GM19025 (cell line): Measurements from ENCODE around the gene SLC16A12.
"Not testable (repeated sequence)": the region's sequence is repeated elsewhere in the genome, so short reads cannot be mapped to it uniquely, and the experiment has no call there.

Source experiments
- ATAC-seq: cut with Tn5 transposase; IDR thresholded peaks from one replicate; pipeline ENCODE4 v1.9.1; 2021; ENCODE audit warnings: mild to moderate bottlenecking, low read depth, moderate library complexity; ENCODE audit not compliant: unreplicated experiment

Gene SLC16A12

GRCh38 chr10:89475591-89475998 is 59.8 kb downstream of the SLC16A12 start:
- ATAC-seq: no peak

GRCh38 chr10:89475125-89475524 is 60.3 kb downstream of the SLC16A12 start:
- no peak for ATAC-seq

DNA sequence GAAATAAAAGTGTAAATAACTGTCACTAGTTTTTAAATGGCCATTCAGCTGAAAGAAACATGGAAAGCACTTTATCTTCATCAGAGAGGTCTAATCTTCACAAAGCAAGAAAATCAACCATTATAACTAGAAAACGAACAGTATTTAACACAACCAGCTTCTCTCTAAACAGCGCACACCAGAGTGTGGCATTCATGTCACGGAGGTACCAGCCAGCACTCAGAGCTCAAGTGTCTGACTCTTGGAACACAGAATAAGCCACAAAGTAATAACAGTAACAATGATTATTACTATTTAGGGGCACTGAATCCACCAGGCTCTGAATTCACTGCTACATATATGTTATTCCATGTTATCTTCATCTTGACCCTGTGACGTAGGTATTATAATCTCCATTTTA is 60.9 kb downstream of the SLC16A12 start:
- no peak for ATAC-seq

- no peak for ATAC-seq
Observed at GRCh38 chr10:89471110-89471809, 64.1 kb downstream of the SLC16A12 start.

DNA sequence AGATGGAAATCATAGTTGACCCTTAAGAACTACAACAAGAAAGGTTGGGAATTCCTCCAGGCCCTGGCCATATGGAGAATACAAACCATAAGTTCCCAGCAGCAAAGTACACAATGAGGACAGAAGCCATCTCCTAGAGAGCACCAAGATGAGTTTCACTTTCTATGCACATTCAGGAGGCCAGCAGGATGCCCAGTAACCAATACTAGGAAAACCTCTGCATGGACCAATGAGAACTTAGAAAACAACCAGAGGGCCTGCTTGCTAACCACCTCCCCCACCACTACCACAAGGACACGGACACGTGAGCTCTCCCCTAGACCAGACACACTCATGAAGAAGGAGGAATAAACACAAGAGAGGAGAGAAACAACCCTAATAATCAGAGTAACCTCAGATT is 64.8 kb downstream of the SLC16A12 start:
- ATAC-seq: no peak

GRCh38 chr10:89469517-89469916 is 65.9 kb downstream of the SLC16A12 start:
- no peak for ATAC-seq

GRCh38 chr10:89468191-89468965 is 67.0 kb downstream of the SLC16A12 start:
- no peak for ATAC-seq

GRCh38 chr10:89466599-89467035 is 68.8 kb downstream of the SLC16A12 start:
- ATAC-seq: no peak

- ATAC-seq: no peak
Observed at GRCh38 chr10:89465196-89465595, 70.2 kb downstream of the SLC16A12 start.

DNA sequence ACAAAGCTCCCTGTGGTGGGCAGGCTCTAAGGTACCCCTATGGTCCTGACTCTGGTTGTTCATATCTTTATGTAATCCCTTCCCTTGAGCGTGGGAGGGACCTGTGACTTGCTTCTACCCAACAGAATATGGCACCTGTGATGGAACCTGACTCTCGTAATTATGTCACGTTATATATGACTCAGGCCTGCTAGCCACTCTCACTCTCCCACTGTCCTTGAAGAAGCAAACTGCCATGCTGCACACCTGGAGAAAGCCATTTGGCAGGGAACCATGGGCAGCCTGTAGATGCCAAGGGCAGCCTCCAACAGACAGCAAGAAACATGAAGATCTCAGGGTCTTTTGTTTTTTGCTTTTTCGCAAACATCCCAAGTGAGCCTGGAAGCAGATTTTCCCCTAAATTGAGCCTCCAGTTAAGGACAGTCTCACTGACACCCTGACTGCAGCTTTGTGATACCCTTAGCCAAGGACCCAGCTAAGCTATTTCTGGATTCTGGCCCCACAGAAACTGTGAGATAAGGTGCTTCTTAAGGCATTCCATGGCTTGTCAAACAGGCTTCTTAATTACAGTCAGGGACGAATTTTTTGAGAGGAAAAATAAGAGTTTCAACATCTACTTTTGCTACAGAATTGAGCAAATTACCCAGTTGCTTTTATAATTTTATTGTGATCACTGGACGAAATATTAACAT is 71.4 kb downstream of the SLC16A12 start:
- ATAC-seq: no peak

DNA sequence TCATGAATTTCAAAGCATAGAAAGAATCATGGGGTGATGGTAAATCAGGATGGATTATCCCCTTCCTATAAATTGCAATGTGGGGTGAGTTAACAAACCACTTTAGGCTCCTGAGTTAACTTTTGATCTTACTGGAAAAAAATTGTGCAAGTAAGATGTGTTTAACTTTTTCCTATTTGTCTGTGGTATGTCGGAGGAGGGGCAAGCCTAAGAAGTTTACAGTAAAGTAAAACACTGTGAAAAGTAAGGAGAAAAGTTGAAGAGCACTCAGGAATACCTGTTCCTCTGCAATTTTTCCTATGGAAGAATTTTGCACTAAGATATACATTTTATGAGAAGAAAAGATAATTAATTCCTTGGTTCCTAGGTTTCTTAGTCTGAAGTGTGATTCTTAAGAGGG is 76.6 kb downstream of the SLC16A12 start:
- ATAC-seq: no peak

- ATAC-seq: no peak
Observed at GRCh38 chr10:89458291-89458690, 77.1 kb downstream of the SLC16A12 start.

GRCh38 chr10:89454561-89455347 is 80.6 kb downstream of the SLC16A12 start:
- no peak for ATAC-seq

DNA sequence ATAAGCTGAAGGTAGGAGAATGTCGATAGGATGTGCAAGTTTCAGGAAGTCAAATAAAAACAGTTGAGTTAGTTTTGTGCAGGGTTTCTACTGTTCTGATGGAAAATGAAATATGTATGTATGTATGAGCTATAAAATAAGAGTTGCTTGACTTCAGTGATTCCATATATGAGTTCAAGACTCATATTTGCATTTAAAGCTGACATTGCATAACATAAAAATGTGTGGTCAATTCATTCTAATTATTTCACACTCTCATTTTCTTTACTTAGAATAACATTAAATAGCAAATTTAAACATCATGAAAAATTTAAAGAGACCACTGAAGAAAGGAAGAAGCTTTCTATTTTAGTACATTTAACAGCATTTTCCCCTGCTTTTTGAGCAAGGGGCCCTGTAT is 83.2 kb downstream of the SLC16A12 start:
- no peak for ATAC-seq

DNA sequence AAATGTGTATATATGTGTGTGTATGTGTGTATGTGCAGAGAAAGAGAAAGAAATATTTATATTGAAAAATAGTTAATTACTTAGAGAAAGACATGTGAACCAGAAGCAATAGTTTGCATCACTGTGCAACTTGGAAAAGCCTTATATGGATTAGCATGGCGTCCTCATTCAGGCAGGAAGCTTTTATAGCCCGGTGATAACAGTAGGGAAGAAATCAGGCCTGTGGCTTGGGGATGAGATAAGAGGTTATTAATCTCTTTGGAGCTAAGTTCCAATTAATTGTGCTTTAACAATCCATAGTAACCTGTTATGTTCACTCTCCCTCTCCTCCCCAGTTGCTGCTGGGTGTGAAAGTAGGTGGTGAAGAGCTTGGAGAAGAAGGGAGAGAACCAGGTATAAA is 84.5 kb downstream of the SLC16A12 start:
- ATAC-seq: no peak

DNA sequence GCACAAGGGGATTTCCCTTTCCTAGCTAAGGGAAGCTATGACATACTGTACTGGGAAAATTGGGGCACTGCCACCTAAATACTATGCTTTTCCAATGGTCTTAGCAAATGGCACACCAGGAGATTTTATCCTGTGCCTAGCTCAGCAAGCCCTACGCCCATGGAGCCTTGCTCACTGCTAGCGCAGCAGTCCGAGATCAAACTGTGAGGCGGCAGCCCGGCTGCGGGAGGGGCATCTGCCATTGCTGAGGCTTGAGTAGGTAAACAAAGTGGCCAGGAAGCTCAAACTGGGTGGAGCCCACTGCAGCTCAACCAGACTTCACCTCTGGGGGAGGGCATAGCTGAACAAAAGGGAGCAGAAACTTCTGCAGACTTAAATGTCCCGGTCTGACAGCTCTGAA is 90.6 kb downstream of the SLC16A12 start:
- ATAC-seq: not testable (repeated sequence)

- ATAC-seq: no peak
Observed at GRCh38 chr10:89442289-89442688, 93.1 kb downstream of the SLC16A12 start.

DNA sequence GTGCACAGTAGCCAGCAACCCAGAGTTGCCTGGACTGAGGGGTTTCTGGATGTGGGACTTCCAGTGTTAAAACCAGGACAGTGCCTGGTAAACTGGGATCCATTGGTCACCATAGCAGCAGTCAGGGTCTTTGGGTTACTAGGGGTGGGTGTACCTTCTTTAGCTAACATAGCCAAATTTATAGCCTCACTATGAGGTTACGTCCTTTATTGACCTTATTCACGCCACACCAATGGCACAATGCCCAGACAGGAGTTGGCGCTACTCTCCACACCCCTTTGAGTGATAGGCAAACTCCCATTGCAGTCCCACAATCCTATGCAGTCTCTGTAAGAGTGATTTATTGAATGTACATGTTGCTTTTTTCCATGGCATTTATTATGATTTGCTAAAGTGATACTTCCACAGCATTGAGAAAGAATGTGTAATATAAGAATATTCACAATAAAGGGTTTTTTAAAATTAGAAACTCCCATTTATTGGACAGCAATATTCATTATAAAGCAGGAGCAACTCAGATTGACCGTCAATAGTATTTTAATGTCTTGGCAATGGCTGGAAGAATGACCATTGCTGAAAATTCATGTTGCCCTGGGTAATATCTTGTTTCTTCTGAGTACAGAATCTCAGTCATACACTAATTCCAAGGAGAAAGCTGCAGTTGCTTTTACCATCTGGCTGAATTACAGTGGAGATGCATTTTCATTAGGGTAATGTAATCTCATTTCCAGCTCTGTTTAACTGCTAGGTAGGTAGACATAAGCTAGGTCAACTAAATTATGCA is 95.0 kb downstream of the SLC16A12 start:
- no peak for ATAC-seq

- ATAC-seq: no peak
Observed at GRCh38 chr10:89438525-89438924, 96.9 kb downstream of the SLC16A12 start.

DNA sequence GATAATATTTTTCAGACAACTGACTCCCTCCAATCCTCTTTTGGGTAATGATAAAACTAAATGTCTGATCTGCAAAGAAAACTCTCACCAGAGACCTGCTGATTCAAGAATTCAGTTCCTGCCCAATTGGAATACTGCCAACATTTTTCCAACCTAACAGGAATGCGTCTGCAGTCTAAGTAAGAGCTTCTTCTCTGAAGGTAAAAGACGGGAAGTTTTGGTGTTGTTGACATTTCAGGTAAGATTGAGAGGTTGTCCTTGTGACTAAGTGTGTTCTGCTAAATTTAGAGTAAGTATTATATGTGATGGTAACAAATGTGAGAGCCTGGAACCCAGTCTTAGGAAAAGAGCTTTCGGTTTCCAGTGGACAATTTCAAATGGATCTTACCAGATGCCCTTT is 103.4 kb downstream of the SLC16A12 start:
- no peak for ATAC-seq
